ENCODE data around the gene CLPX.

GRCh38 chr15:65219137-65219536, 34.0 kb upstream of the CLPX start:
- TF ChIP-seq CTCF (conservative IDR thresholded peaks at IDR 0.05) = no peak
- TF ChIP-seq EZH2 (IDR thresholded peaks at IDR 0.05; ENCODE audit: low read depth) = no peak
